Panc1 (cell line): ENCODE results near the gene CLEC17A. TPM values are rescaled to one million over a fixed set of nuclear protein-coding genes. Genes with fewer than 3 reads are reported as not detected.

Experiments
- ATAC-seq: fragments of 200-7000 bp; cut with Tn5 transposase; 2 replicates; pipeline ENCODE4 v1.9.1; 2020; ENCODE audit warnings: mild to moderate bottlenecking, moderate library complexity
- BruUV-seq: library from RNA; stranded (reverse); fragments of 400-500 nt; replicated peaks from 2 replicates; lab custom pipeline; 2021; lab: Mats Ljungman, UMichigan
- CTCF ChIA-PET: fragments of 300-600 bp; sonication (Branson Sonifier 250); formaldehyde crosslinking; loops from one replicate; lab custom pipeline; 2022; ENCODE audit warnings: antibody characterized with exemption; lab: Charles Lee
- POLR2A ChIA-PET: fragments of 300-600 bp; sonication (Branson Sonifier 250); formaldehyde crosslinking; loops from one replicate; lab custom pipeline; 2022; ENCODE audit warnings: antibody characterized with exemption; lab: Charles Lee
- DNase-seq: peaks from one replicate; pipeline ENCODE4 v3.0.0-alpha.2; 2010; ENCODE audit warnings: low read depth, low spot score
- H3K27ac ChIP-seq: 2 replicates; pipeline ENCODE4 v1.5.1; 2011; ENCODE audit warnings: mild to moderate bottlenecking, low read length, inconsistent platforms
- H3K27me3 ChIP-seq: fragments of 200-500 bp; sonication (Bioruptor generic); 2 replicates; pipeline ENCODE4 v1.6.0; 2014; ENCODE audit warnings: low read length, inconsistent platforms; ENCODE audit not compliant: control insufficient read depth, insufficient read depth
- H3K36me3 ChIP-seq: fragments of 200-500 bp; sonication (Bioruptor generic); 2 replicates; pipeline ENCODE4 v1.5.1; 2014; ENCODE audit warnings: inconsistent platforms, mild to moderate bottlenecking, low read length, moderate library complexity; ENCODE audit not compliant: control insufficient read depth, insufficient read depth
- H3K4me1 ChIP-seq: 2 replicates; pipeline ENCODE4 v1.5.1; 2011; ENCODE audit warnings: inconsistent platforms, mild to moderate bottlenecking, low read length, moderate library complexity; ENCODE audit not compliant: control insufficient read depth, insufficient read depth
- H3K4me3 ChIP-seq, 2 experiments: 2 replicates each; pipeline ENCODE4 v1.5.1; 2011 to 2012; ENCODE audit warnings: low read depth in 2 of 2, low read length in 2 of 2, mild to moderate bottlenecking in 2 of 2, inconsistent platforms in 1 of 2, moderate library complexity in 1 of 2
- H3K9me3 ChIP-seq: fragments of 200-500 bp; sonication (Bioruptor generic); 2 replicates; pipeline ENCODE4 v1.5.1; 2014; ENCODE audit warnings: low read depth, mild to moderate bottlenecking, inconsistent platforms, low read length, moderate library complexity; ENCODE audit not compliant: control insufficient read depth, insufficient read depth
- POLR2AphosphoS5 ChIP-seq: IDR thresholded peaks from 2 replicates; pipeline ENCODE4 v1.6.1; 2012; ENCODE audit warnings: mild to moderate bottlenecking, low read depth, low read length, moderate library complexity
- SIN3A ChIP-seq: IDR thresholded peaks from 2 replicates; pipeline ENCODE4 v1.6.1; 2012; ENCODE audit warnings: low read depth, mild to moderate bottlenecking, low read length, moderate library complexity, borderline replicate concordance; ENCODE audit not compliant: insufficient read depth
- TCF7L2 ChIP-seq: IDR thresholded peaks from 2 replicates; pipeline ENCODE4 v1.6.1; 2011; ENCODE audit warnings: mild to moderate bottlenecking, low read depth, low read length, inconsistent platforms
- in situ Hi-C: cut with HindIII; loops from 2 replicates; pipeline ENCODE4 v1.10.0; 2016; ENCODE audit warnings: low sequenced_read_pairs, low pct_unique_long_range_greater_than_20kb
- intact Hi-C: fragments of 100-400 bp; cut with micrococcal nuclease; formaldehyde crosslinking; loops from one replicate; pipeline ENCODE4 v1.10.0; 2022; ENCODE audit not compliant: unreplicated experiment
- total RNA-seq: library from RNA; stranded (reverse); gene quantifications from one replicate; pipeline ENCODE4 v1.2.1, GENCODE V29; 2021; ENCODE audit not compliant: unreplicated experiment
- TF ChIP-seq, protein P1 (sequence below): fragments of 450-650 bp; IDR thresholded peaks from 2 replicates; pipeline ENCODE4 v1.5.1; 2017; ENCODE audit warnings: mild to moderate bottlenecking
- TF ChIP-seq, protein P2 (sequence below), 2 experiments: IDR thresholded peaks; 2 replicates each; pipeline ENCODE4 v1.6.1; 2011 to 2012; ENCODE audit warnings: low read depth in 2 of 2, control low read depth in 1 of 2, low read length in 1 of 2, mild to moderate bottlenecking in 1 of 2, moderate library complexity in 1 of 2; ENCODE audit not compliant: insufficient read depth in 1 of 2

Gene CLEC17A
- total RNA-seq, 1 experiment from 2014 or later, result not detected

DNA sequence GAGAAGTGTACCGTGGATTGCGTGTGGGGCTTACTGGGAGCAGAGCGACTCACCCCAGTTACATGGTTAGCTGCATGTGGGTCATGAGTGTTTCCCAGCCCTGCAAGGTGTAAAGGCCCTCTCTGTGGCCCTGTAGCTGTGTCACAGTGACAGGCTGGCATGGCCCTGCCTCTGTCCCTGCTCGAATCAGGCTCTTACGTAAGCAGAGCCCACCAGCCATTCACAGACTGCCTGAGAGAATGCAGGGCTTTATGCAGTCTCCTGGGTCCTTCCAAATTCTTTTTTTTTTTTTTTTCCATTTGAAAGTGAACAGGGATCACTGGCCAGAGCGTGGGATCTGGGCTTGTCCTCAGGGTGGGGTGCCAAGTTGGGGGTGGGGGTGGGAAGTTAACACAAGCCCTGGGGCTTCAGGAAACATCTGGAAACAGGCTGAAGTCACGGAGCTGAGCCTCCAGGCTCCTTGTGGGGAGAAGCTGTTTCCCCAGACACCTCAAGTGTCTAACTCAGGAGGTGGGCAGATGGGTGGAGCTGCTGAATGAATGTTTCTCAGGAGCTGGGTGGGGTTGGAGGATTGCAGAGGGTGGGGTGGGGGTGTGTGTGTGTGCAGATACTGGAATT lies 40.1 kb upstream of the CLEC17A start:
- H3K27ac ChIP-seq, result no peak overlapping the region
- CTCF ChIA-PET, result interaction anchor here (0.7 kb wide), 1 partner anchor 11 kb away, joined by 5 read pairs; no protein-coding TSS in a partner anchor
- intact Hi-C loops, result no loop called here
- DNase-seq (no peak), ATAC-seq (no peak)
- H3K4me1 ChIP-seq, result peaks cover 4% of the 10 kb centered on the region; the same call in 1 of the 2 replicates
- no peaks in the 10 kb centered on the region for H3K9me3 ChIP-seq
- no peaks in the 10 kb centered on the region for H3K27me3 ChIP-seq
- in situ Hi-C loops, result no loop called here
- POLR2A ChIA-PET, result no interaction called here
- no peaks in the 10 kb centered on the region for H3K36me3 ChIP-seq
- H3K4me3 ChIP-seq, result no peak overlapping the region
- no TSS peak for BruUV-seq
- TF ChIP-seq POLR2AphosphoS5 (no peak), TCF7L2 (no peak)

DNA sequence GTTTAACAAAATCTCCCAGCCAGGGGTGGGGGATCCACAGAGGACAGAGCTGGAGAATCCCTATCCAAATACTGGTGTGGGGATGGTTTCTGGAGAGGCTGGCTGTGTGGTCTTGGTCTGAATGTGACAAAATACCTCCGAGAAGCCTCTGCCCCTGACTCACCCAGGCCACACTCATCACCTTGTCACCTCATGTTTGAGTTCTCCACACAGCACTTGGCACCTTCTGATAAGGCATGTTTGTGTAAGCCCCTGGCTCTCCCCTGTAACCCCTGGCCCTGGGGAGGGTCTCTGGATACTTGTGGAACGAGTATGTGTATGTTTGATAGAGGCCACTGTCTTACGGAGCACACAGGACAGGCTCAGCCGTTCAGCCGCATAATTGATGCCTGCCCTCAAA lies 38.8 kb upstream of the CLEC17A start:
- POLR2A ChIA-PET, result no interaction called here
- ATAC-seq, result no peak
- DNase-seq, result no peak
- in situ Hi-C loops, result no loop called here
- no TSS peak for BruUV-seq
- Histone ChIP-seq H3K27ac (no peak overlapping the region), H3K4me3 (no peak overlapping the region), H3K9me3 (no peaks in the 10 kb centered on the region), H3K27me3 (no peaks in the 10 kb centered on the region), H3K36me3 (no peaks in the 10 kb centered on the region), H3K4me1 (peaks cover 4% of the 10 kb centered on the region; the same call in 1 of the 2 replicates)
- CTCF ChIA-PET, result no interaction called here
- intact Hi-C loops, result no loop called here
- TF ChIP-seq, protein P1, sequence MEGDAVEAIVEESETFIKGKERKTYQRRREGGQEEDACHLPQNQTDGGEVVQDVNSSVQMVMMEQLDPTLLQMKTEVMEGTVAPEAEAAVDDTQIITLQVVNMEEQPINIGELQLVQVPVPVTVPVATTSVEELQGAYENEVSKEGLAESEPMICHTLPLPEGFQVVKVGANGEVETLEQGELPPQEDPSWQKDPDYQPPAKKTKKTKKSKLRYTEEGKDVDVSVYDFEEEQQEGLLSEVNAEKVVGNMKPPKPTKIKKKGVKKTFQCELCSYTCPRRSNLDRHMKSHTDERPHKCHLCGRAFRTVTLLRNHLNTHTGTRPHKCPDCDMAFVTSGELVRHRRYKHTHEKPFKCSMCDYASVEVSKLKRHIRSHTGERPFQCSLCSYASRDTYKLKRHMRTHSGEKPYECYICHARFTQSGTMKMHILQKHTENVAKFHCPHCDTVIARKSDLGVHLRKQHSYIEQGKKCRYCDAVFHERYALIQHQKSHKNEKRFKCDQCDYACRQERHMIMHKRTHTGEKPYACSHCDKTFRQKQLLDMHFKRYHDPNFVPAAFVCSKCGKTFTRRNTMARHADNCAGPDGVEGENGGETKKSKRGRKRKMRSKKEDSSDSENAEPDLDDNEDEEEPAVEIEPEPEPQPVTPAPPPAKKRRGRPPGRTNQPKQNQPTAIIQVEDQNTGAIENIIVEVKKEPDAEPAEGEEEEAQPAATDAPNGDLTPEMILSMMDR, result no peak
- TF ChIP-seq POLR2AphosphoS5 (no peak), TCF7L2 (no peak)

DNA sequence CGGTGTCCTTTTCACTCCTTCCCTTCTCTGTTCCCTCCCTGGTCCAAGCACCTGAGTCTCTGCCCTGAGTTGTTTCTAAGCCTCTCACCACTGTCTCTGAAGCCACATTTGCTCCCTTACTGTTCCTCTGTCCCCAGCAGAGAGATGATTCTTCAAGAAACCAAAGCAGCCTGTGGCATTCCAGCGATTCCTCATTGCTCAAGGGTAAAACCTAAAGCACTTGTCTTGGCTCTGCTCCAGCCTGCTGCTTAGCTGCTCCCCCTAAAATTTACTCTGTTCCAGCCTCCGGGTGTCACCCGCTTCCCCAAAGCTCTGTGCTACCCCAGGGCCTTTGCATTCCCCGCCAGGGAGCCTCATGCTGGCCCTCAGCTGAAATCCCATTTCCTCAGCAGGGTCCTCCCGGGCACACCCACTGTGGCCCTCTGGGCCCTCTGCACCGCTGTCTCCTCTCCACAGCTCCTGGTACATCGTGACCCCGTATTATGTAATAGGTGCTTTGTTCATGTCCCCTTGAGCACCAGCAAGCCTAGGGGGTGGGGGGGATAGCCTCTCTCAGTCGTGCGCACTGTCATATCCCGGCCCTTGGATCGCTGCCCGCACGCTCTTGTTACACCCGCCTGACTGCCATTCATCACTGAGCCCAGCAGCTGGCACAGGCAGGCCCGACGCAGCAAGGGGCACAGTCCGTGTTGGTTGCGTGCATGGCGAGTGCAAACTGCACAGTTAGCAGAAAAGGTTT lies 37.7 kb upstream of the CLEC17A start:
- no peak overlapping the region for H3K27ac ChIP-seq
- no peaks in the 10 kb centered on the region for H3K9me3 ChIP-seq
- in situ Hi-C loops (no loop called here), intact Hi-C loops (no loop called here)
- CTCF ChIA-PET, result no interaction called here
- TF ChIP-seq POLR2AphosphoS5 (no peak), SIN3A (no peak), TCF7L2 (no peak)
- POLR2A ChIA-PET, result interaction anchor here (0.7 kb wide), 1 partner anchor 757 kb away, joined by 7 read pairs; no protein-coding TSS in a partner anchor
- BruUV-seq, result no TSS peak
- no peak for DNase-seq
- no peak overlapping the region for H3K4me3 ChIP-seq
- H3K36me3 ChIP-seq, result no peaks in the 10 kb centered on the region
- H3K27me3 ChIP-seq, result no peaks in the 10 kb centered on the region
- ATAC-seq, result no peak
- peaks cover 8% of the 10 kb centered on the region for H3K4me1 ChIP-seq

DNA sequence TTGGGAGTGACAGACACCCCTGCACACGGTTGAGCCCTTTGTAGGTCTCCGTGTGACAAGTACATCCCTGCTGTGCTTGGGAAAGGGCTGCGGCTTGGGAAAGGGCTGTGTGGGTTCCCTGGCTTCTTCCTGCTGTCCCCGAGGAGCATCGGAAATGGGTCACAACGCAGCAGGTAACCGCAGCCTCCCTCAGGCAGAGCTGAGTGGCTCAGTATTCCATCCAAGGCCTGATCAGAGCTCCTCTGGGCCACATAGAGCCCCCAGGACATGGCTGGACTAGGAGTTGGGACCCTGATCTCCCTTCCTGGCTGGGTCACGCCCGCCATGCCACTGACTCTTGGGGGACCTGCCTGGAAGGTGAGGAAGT lies 37.2 kb upstream of the CLEC17A start:
- no peak overlapping the region for H3K27ac ChIP-seq
- ATAC-seq, result no peak
- intact Hi-C loops, result no loop called here
- H3K27me3 ChIP-seq, result no peaks in the 10 kb centered on the region
- POLR2A ChIA-PET, result no interaction called here
- CTCF ChIA-PET, result no interaction called here
- no peaks in the 10 kb centered on the region for H3K9me3 ChIP-seq
- TF ChIP-seq TCF7L2 (no peak), SIN3A (no peak), POLR2AphosphoS5 (no peak)
- TF ChIP-seq, protein P2, sequence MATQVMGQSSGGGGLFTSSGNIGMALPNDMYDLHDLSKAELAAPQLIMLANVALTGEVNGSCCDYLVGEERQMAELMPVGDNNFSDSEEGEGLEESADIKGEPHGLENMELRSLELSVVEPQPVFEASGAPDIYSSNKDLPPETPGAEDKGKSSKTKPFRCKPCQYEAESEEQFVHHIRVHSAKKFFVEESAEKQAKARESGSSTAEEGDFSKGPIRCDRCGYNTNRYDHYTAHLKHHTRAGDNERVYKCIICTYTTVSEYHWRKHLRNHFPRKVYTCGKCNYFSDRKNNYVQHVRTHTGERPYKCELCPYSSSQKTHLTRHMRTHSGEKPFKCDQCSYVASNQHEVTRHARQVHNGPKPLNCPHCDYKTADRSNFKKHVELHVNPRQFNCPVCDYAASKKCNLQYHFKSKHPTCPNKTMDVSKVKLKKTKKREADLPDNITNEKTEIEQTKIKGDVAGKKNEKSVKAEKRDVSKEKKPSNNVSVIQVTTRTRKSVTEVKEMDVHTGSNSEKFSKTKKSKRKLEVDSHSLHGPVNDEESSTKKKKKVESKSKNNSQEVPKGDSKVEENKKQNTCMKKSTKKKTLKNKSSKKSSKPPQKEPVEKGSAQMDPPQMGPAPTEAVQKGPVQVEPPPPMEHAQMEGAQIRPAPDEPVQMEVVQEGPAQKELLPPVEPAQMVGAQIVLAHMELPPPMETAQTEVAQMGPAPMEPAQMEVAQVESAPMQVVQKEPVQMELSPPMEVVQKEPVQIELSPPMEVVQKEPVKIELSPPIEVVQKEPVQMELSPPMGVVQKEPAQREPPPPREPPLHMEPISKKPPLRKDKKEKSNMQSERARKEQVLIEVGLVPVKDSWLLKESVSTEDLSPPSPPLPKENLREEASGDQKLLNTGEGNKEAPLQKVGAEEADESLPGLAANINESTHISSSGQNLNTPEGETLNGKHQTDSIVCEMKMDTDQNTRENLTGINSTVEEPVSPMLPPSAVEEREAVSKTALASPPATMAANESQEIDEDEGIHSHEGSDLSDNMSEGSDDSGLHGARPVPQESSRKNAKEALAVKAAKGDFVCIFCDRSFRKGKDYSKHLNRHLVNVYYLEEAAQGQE (IDR thresholded peaks at IDR 0.05; ENCODE audit: insufficient read depth in 1 of 2, low read depth in 2 of 2, low read length in 1 of 2), result no peak
- TF ChIP-seq, protein P1, result no peak
- BruUV-seq, result no TSS peak
- DNase-seq, result no peak
- H3K4me1 ChIP-seq, result peaks cover 13% of the 10 kb centered on the region
- H3K4me3 ChIP-seq, result no peak overlapping the region
- in situ Hi-C loops, result no loop called here
- no peaks in the 10 kb centered on the region for H3K36me3 ChIP-seq
